Spleen (tissue), 7 donors: Measurements from ENCODE around the gene DMD.

Experiments
- POLR2A ChIP-seq, 3 donors: fragments of 450-650 bp; IDR thresholded peaks; one replicate each; pipeline ENCODE4 v1.5.1; 2017; ENCODE audit warnings: antibody characterized with exemption in 3 of 3, mild to moderate bottlenecking in 1 of 3
- POLR2AphosphoS5 ChIP-seq, 3 donors: sonication (generic); formaldehyde crosslinking; IDR thresholded peaks; one replicate each; pipeline ENCODE4 v1.5.1; 2017; ENCODE audit warnings: antibody characterized with exemption in 3 of 3
- TF ChIP-seq, protein P1 (sequence below), 11 experiments: fragments of 200-600 bp in 7 of 11; fragments of 450-650 bp in 4 of 11; sonication (generic) in 4 of 11; IDR thresholded peaks in 8 of 11; conservative IDR thresholded peaks in 3 of 11; 1 replicate in 7 of 11; 2 replicates in 4 of 11; pipeline versions ENCODE4 v1.4.0 to v1.8.0; 2016 to 2021; ENCODE audit warnings: antibody characterized with exemption in 11 of 11, inconsistent platforms in 4 of 11, mild to moderate bottlenecking in 1 of 11
- donor health status: DM: no; HTN: no; CAD: no; lungs with moderate emphysema.
- donor health status: DM: no; HTN: no; CAD: no.
- donor health status: DM: no; HTN: no; CAD: no.

GRCh38 chrX:32598707-32599106 is 612.6 kb downstream of the DMD start:
- no peak for TF ChIP-seq POLR2AphosphoS5 (IDR thresholded peaks at IDR 0.05)
- TF ChIP-seq, protein P1, sequence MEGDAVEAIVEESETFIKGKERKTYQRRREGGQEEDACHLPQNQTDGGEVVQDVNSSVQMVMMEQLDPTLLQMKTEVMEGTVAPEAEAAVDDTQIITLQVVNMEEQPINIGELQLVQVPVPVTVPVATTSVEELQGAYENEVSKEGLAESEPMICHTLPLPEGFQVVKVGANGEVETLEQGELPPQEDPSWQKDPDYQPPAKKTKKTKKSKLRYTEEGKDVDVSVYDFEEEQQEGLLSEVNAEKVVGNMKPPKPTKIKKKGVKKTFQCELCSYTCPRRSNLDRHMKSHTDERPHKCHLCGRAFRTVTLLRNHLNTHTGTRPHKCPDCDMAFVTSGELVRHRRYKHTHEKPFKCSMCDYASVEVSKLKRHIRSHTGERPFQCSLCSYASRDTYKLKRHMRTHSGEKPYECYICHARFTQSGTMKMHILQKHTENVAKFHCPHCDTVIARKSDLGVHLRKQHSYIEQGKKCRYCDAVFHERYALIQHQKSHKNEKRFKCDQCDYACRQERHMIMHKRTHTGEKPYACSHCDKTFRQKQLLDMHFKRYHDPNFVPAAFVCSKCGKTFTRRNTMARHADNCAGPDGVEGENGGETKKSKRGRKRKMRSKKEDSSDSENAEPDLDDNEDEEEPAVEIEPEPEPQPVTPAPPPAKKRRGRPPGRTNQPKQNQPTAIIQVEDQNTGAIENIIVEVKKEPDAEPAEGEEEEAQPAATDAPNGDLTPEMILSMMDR (IDR thresholded peaks at IDR 0.05 in 8 of 11, conservative IDR thresholded peaks at IDR 0.05 in 3 of 11), result no peak
- TF ChIP-seq POLR2A (IDR thresholded peaks at IDR 0.05), result no peak
